Sigmoid colon (tissue), 7 donors: ENCODE results near the gene GTPBP3. TPM values are rescaled to one million over a fixed set of nuclear protein-coding genes. Genes with fewer than 3 reads are reported as not detected.

ENCODE experiments used
- DNase-seq: peaks from one replicate; pipeline ENCODE4 v3.0.0-alpha.2; 2019
- H3K27ac ChIP-seq, 4 donors: fragments of 200-600 bp; sonication (generic); one replicate each; pipeline ENCODE4 v1.5.1; 2016 to 2019; ENCODE audit warnings: mild to moderate bottlenecking in 1 of 4
- H3K27me3 ChIP-seq, 3 donors: fragments of 200-600 bp; sonication (generic); one replicate each; pipeline ENCODE4 v1.5.1; 2019; ENCODE audit warnings: mild to moderate bottlenecking in 1 of 3
- H3K36me3 ChIP-seq, 4 donors: fragments of 200-600 bp; sonication (generic); one replicate each; pipeline ENCODE4 v1.5.1; 2016 to 2019
- H3K4me1 ChIP-seq, 4 donors: fragments of 200-600 bp; sonication (generic); one replicate each; pipeline ENCODE4 v1.5.1; 2017 to 2019
- H3K4me3 ChIP-seq, 4 donors: fragments of 200-600 bp; sonication (generic); one replicate each; pipeline ENCODE4 v1.5.1; 2017 to 2019; ENCODE audit warnings: mild to moderate bottlenecking in 2 of 4, moderate library complexity in 1 of 4
- H3K9me3 ChIP-seq, 4 donors: fragments of 200-600 bp in 3 of 4; sonication (generic) in 3 of 4; one replicate each; pipeline versions ENCODE4 v1.5.1 to v1.6.1; 2013 to 2019
- EP300 ChIP-seq, 4 donors: sonication (generic); formaldehyde crosslinking; IDR thresholded peaks; one replicate each; pipeline ENCODE4 v1.6.1; 2017; ENCODE audit warnings: antibody characterized with exemption in 4 of 4
- POLR2A ChIP-seq, 2 donors: fragments of 450-650 bp; IDR thresholded peaks; one replicate each; pipeline ENCODE4 v1.6.1; 2016; ENCODE audit warnings: antibody characterized with exemption in 2 of 2, mild to moderate bottlenecking in 2 of 2, moderate library complexity in 2 of 2
- POLR2AphosphoS5 ChIP-seq, 4 donors: sonication (generic); formaldehyde crosslinking; IDR thresholded peaks; one replicate each; pipeline ENCODE4 v1.6.1; 2017; ENCODE audit warnings: antibody characterized with exemption in 4 of 4
- whole genome bisulfite sequencing, 2 donors: extraction: QIAGEN DNeasy Blood & Tissue Kit; methylation state at CpG; one replicate each; pipeline ENCODE4 v1.1.7; 2013; 5-methylcytosine and 5-hydroxymethylcytosine counted together
- intact Hi-C: fragments of 100-400 bp; cut with DNase I; formaldehyde crosslinking; loops from one replicate; pipeline ENCODE4 v1.15.1; 2023
- polyA plus RNA-seq, 3 donors: library from polyadenylated mRNA; stranded (reverse); fragments of 200-250 nt; gene quantifications; one replicate each; pipeline ENCODE4 v1.2.3, GENCODE V29; 2013
- total RNA-seq, 4 donors: library from RNA; depleted of rRNA; stranded (reverse); fragments of >200 nt; gene quantifications; one replicate each; pipeline ENCODE4 v1.1.0, GENCODE V29; 2016
- TF ChIP-seq, protein P1 (sequence below), 4 experiments: fragments of 450-650 bp in 3 of 4; fragments of 200-600 bp in 1 of 4; IDR thresholded peaks; one replicate each; pipeline ENCODE4 v1.5.1; 2016 to 2019; ENCODE audit warnings: antibody characterized with exemption in 4 of 4, mild to moderate bottlenecking in 3 of 4, moderate library complexity in 2 of 4
- donor health status: healthy with polysubstance abuse.
- donor health status: Bipolar disorder and iron deficiency.
- donor health status: healthy.

Gene GTPBP3
- total and polyA plus RNA-seq, 7 donors: 3.7 to 22.2 (median 13.2) TPM

- WGBS, 2 donors: 51 to 64% methylated on average over 39 of the region's 39 CpGs
- DNase-seq: no peak
- no peaks in the 10 kb centered on the region for H3K9me3 ChIP-seq
- no peaks in the 10 kb centered on the region for H3K27me3 ChIP-seq
- H3K4me1 ChIP-seq: no peaks in the 10 kb centered on the region
- peak within 1 kb of the TSS in 2 of 4 donors; percentile 3 to 5 for H3K27ac ChIP-seq
- no peak for TF ChIP-seq POLR2A (IDR thresholded peaks at IDR 0.05)
- TF ChIP-seq POLR2AphosphoS5 (IDR thresholded peaks at IDR 0.05): peak in 3 of 4 donors; percentile 10 to 39 (median 26)
- H3K4me3 ChIP-seq: peak within 1 kb of the TSS in 3 of 4 donors; percentile 9 to 21 (median 14)
- no peaks in the 10 kb centered on the region for H3K36me3 ChIP-seq
- intact Hi-C loops: no loop called here
These were observed 39.7 kb downstream of the GTPBP3 start, which contains the start of gene PLVAP for GRCh38 chr19:17376935-17377600. Gene PLVAP (minus strand): TSS chr19:17377342. CDS start chr19:17377288, 54 bp downstream.

GRCh38 chr19:17378271-17378670 is 40.9 kb downstream of the GTPBP3 start:
- H3K27ac ChIP-seq: no peak overlapping the region

DNA sequence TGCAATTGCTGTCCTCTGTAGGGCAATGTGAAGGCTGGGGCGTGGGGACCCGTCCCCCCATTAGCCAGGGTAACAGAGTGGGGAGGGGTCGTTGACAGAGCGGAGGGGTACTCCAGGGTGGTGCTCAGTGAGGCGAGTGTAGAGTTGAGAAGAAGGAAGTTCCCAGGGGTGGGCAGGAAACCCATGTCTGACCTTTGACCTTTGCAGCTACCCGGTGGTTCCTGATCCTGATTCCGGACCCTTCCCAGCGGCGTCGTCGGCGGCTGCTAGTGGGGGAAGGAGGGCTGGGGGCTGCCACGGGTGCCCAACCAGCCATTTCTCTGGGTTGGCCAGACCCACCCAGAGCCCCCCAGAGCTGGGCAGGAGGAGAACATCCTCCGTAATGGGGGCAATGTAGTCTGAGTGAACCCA is 41.9 kb downstream of the GTPBP3 start:
- Histone ChIP-seq H3K4me1 (no peaks in the 10 kb centered on the region), H3K27ac (no peak overlapping the region), H3K36me3 (no peaks in the 10 kb centered on the region), H3K4me3 (no peak overlapping the region), H3K27me3 (no peaks in the 10 kb centered on the region), H3K9me3 (no peaks in the 10 kb centered on the region)
- intact Hi-C loops: no loop called here
- no peak for DNase-seq
- WGBS, 2 donors: 36 to 51% methylated on average over 14 of the region's 14 CpGs
- TF ChIP-seq, protein P1, sequence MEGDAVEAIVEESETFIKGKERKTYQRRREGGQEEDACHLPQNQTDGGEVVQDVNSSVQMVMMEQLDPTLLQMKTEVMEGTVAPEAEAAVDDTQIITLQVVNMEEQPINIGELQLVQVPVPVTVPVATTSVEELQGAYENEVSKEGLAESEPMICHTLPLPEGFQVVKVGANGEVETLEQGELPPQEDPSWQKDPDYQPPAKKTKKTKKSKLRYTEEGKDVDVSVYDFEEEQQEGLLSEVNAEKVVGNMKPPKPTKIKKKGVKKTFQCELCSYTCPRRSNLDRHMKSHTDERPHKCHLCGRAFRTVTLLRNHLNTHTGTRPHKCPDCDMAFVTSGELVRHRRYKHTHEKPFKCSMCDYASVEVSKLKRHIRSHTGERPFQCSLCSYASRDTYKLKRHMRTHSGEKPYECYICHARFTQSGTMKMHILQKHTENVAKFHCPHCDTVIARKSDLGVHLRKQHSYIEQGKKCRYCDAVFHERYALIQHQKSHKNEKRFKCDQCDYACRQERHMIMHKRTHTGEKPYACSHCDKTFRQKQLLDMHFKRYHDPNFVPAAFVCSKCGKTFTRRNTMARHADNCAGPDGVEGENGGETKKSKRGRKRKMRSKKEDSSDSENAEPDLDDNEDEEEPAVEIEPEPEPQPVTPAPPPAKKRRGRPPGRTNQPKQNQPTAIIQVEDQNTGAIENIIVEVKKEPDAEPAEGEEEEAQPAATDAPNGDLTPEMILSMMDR (IDR thresholded peaks at IDR 0.05): no peak
- no peak for TF ChIP-seq POLR2AphosphoS5 (IDR thresholded peaks at IDR 0.05)
- no peak for TF ChIP-seq EP300 (IDR thresholded peaks at IDR 0.05)
- no peak for TF ChIP-seq POLR2A (IDR thresholded peaks at IDR 0.05)

More at GRCh38 chr19:17378271-17378670, 40.9 kb downstream of the GTPBP3 start:
- 57 to 71% methylated on average over 13 of the region's 13 CpGs for WGBS, 2 donors
- intact Hi-C loops: no loop called here
- no peak for DNase-seq
- no peak overlapping the region for H3K4me3 ChIP-seq
- H3K27me3 ChIP-seq: no peaks in the 10 kb centered on the region
- H3K9me3 ChIP-seq: no peaks in the 10 kb centered on the region
- TF ChIP-seq POLR2AphosphoS5 (IDR thresholded peaks at IDR 0.05): no peak
- TF ChIP-seq EP300 (IDR thresholded peaks at IDR 0.05): no peak
- TF ChIP-seq, protein P1 (IDR thresholded peaks at IDR 0.05): no peak
- TF ChIP-seq POLR2A (IDR thresholded peaks at IDR 0.05): no peak
- H3K4me1 ChIP-seq: no peaks in the 10 kb centered on the region
- H3K36me3 ChIP-seq: no peaks in the 10 kb centered on the region

DNA sequence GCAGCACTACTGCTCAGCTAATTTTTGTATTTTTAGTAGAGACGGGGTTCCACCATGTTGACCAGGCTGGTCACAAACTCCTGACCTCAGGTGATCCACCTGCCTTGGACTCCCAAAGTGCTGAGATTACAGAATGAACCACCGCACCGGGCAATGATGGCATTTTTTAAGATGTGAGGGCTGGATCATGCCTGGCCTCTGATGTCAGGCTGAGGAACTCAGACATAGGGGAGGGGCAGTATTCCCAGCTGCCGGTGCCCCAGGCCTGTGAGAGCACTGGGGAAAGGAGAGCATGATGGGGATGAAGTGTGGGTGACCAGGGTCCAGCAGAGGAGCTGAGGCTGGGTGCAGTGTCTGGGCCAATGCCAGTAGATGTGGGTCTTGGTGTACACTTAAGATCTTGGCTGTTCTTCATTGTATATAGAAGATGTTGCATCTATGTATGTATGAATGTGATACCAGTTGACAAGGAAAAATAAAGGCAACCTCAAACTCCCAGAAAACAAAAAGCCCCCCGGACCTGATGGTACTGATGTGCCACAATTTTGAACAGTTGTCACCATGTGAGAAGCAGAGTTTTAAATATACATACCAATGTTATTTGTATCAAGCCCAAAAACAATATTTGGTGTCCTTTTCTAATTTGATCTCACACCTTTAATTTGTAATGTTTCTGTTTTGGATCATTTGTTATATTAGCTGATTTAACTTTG is 43.2 kb downstream of the GTPBP3 start:
- intact Hi-C loops: no loop called here
- no peaks in the 10 kb centered on the region for H3K9me3 ChIP-seq
- no peak overlapping the region for H3K27ac ChIP-seq
- no peaks in the 10 kb centered on the region for H3K36me3 ChIP-seq
- DNase-seq: no peak
- TF ChIP-seq EP300 (IDR thresholded peaks at IDR 0.05): no peak
- no peak for TF ChIP-seq POLR2A (IDR thresholded peaks at IDR 0.05)
- TF ChIP-seq, protein P1 (IDR thresholded peaks at IDR 0.05): no peak
- TF ChIP-seq POLR2AphosphoS5 (IDR thresholded peaks at IDR 0.05): no peak
- H3K4me1 ChIP-seq: no peaks in the 10 kb centered on the region
- H3K27me3 ChIP-seq: no peaks in the 10 kb centered on the region
- H3K4me3 ChIP-seq: no peak overlapping the region
- 96% methylated on average over 5 of the region's 5 CpGs for WGBS, 2 donors
